ENCODE measurements around the gene SYT15. TPM values are rescaled to one million over a fixed set of nuclear protein-coding genes. Genes with fewer than 3 reads are reported as not detected.

The SYT15 gene
- total and polyA plus RNA-seq, 2 of the 4 experiments (the other 2 are of a cell fraction) = 0.54 to 0.68 TPM

DNA sequence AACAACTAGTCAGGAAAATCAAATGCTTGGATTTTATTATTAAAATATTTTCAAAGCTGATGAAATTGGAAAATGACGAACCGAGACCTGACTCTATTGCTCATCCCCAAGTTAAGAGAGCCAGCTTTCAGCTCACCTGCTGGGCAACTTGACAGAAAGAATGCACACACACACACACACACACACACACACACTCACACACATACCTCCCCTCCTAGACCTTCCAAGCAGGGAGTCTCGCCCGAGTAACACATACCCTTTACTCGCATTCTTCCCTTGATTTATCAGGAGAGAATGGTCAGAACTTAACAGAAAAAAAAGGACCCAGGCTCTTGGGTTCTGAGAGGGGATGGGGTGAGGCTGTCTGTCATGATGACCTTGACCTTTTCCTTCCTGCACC lies 41.6 kb upstream of the SYT15 start:
- H3K79me1 ChIP-seq (ENCODE audit: low read depth in 1 of 2, low read length in 2 of 2) = 0 out of 4 replicates have a peak, but pooled peaks cover 0 to 3% of the 10 kb centered on the region in 2 experiments
- no peak for ATAC-seq (ENCODE audit: low read depth)
- H2AK9ac ChIP-seq (replicated peaks; ENCODE audit: low read depth, low read length, poor library complexity) = no peak overlapping the region
- no peak overlapping the region for H3K4me3 ChIP-seq (ENCODE audit: insufficient read depth, low read depth, low read length)
- intact Hi-C loops (cut with micrococcal nuclease) (no loop called here), dilution Hi-C loops (cut with HindIII; ENCODE audit: low sequenced_read_pairs, unreplicated experiment) (no loop called here), in situ Hi-C loops (cut with MboI; ENCODE audit: low sequenced_read_pairs) (loop anchor here (25.0 kb wide), 2 partner anchors 875 to 1550 kb away; partner anchors contain the start of gene DEPP1)
- H3K36me3 ChIP-seq (ENCODE audit: control insufficient read depth, insufficient read depth, low read length) = no peaks in the 10 kb centered on the region
- peak overlapping the region; percentile 70 for H2BK20ac ChIP-seq (ENCODE audit: low read depth, low read length)
- peak overlapping the region in 1 of 2 experiments; percentile 14; a peak in 2 of 4 replicates for H4K8ac ChIP-seq (ENCODE audit: low read depth in 2 of 2, low read length in 2 of 2)
- DNase-seq = no peak
- H4K91ac ChIP-seq (ENCODE audit: insufficient read depth, low read depth, low read length) = peak overlapping the region; percentile 75
- no peak overlapping the region for H3K9ac ChIP-seq (ENCODE audit: low read depth, low read length)
- no peak overlapping the region for H3K27ac ChIP-seq (ENCODE audit: insufficient read depth, low read length)
- H4K5ac ChIP-seq (ENCODE audit: low read depth, low read length) = no peak overlapping the region
- peak overlapping the region; percentile 79 for H2AK5ac ChIP-seq (ENCODE audit: low read depth, low read length)
- H4K20me1 ChIP-seq (ENCODE audit: insufficient read depth, low read length) = no peaks in the 10 kb centered on the region
- H3K4ac ChIP-seq (ENCODE audit: low read depth, low read length) = peak overlapping the region; percentile 78
- no peak overlapping the region for H3K18ac ChIP-seq (ENCODE audit: low read depth, low read length)
- TF ChIP-seq RAD21 (IDR thresholded peaks at IDR 0.05; ENCODE audit: low read length) = no peak
- TF ChIP-seq NFE2L2 (IDR thresholded peaks at IDR 0.05; ENCODE audit: low read depth, low read length) = no peak
- TF ChIP-seq RCOR1 (IDR thresholded peaks at IDR 0.05; ENCODE audit: insufficient replicate concordance, low read length) = no peak
- TF ChIP-seq, protein P1, sequence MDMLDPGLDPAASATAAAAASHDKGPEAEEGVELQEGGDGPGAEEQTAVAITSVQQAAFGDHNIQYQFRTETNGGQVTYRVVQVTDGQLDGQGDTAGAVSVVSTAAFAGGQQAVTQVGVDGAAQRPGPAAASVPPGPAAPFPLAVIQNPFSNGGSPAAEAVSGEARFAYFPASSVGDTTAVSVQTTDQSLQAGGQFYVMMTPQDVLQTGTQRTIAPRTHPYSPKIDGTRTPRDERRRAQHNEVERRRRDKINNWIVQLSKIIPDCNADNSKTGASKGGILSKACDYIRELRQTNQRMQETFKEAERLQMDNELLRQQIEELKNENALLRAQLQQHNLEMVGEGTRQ (IDR thresholded peaks at IDR 0.05; ENCODE audit: low read depth, low read length) = no peak
- TF ChIP-seq MXI1 (IDR thresholded peaks at IDR 0.05; ENCODE audit: borderline replicate concordance, low read depth, low read length) = no peak
- TF ChIP-seq CHD1 (IDR thresholded peaks at IDR 0.05; ENCODE audit: low read depth, low read length) = no peak
- H2BK5ac ChIP-seq (ENCODE audit: low read depth, low read length, poor library complexity, severe bottlenecking) = no peak overlapping the region
- peak overlapping the region; percentile 83; the same call in 1 of the 3 replicates for H2BK15ac ChIP-seq (ENCODE audit: low read depth, low read length)
- no peak overlapping the region for H3K56ac ChIP-seq (ENCODE audit: extremely low read depth, insufficient read depth, low read length)
- 80% methylated on average over 2 of the region's 5 CpGs; no CpG with 5 or more reads in 1 of the 2 experiments for WGBS, 2 experiments (ENCODE audit: extremely low coverage in 2 of 2, insufficient read length in 1 of 2)
- H3K4me1 ChIP-seq (ENCODE audit: control insufficient read depth, insufficient read depth, low read length) = peaks cover 20% of the 10 kb centered on the region
- peak overlapping the region; percentile 76 for H2BK120ac ChIP-seq (ENCODE audit: low read depth, low read length)
- ChIA-PET CTCF (no interaction called here), POLR2A (ENCODE audit: unreplicated experiment) (no interaction called here)
- H2AFZ ChIP-seq (replicated peaks; ENCODE audit: low read length, poor library complexity) = no peak overlapping the region
- peak overlapping the region; percentile 3; the same call in 1 of the 2 replicates for H3K23ac ChIP-seq (ENCODE audit: low read depth, low read length)
- H3K9me3 ChIP-seq (ENCODE audit: control insufficient read depth, insufficient read depth, low read length) = no peaks in the 10 kb centered on the region
- no TSS peak for BruUV-seq (replicated peaks)
- H3K14ac ChIP-seq (replicated peaks; ENCODE audit: low read depth, low read length) = no peak overlapping the region; the same call in 1 of the 2 replicates
- no peaks in the 10 kb centered on the region for H3K27me3 ChIP-seq (ENCODE audit: control insufficient read depth, insufficient read depth, low read length)
- peaks cover 17% of the 10 kb centered on the region for H3K9me1 ChIP-seq (ENCODE audit: insufficient read depth, low read length)
- no peak overlapping the region for H3K4me2 ChIP-seq (ENCODE audit: low read depth, low read length)

Measured in IMR-90 (cell line).